IPS-11a (cell line): Measurements from ENCODE around the gene HSPA12A.

ENCODE experiments used
- H3K4me3 ChIP-seq: one replicate; pipeline ENCODE4 v1.5.1; 2013; ENCODE audit warnings: low read depth, low read length, control low read depth

The HSPA12A gene

GRCh38 chr10:116742367-116743265, at the start of gene HSPA12A:
Gene HSPA12A (minus strand): TSS chr10:116742566. CDS start chr10:116742469, 97 bp downstream.
- peak within 1 kb of the TSS; percentile 56 for H3K4me3 ChIP-seq

- H3K4me3 ChIP-seq: no peak overlapping the region
Measured at GRCh38 chr10:116791241-116791640, 48.9 kb upstream of the HSPA12A start.

GRCh38 chr10:116787893-116788665, 45.7 kb upstream of the HSPA12A start:
- H3K4me3 ChIP-seq: no peak overlapping the region

GRCh38 chr10:116787053-116787659, 44.8 kb upstream of the HSPA12A start:
- no peak overlapping the region for H3K4me3 ChIP-seq

GRCh38 chr10:116785867-116786266, 43.5 kb upstream of the HSPA12A start:
- no peak overlapping the region for H3K4me3 ChIP-seq

GRCh38 chr10:116785282-116785681, 42.9 kb upstream of the HSPA12A start:
- H3K4me3 ChIP-seq: no peak overlapping the region

- H3K4me3 ChIP-seq: no peak overlapping the region
Measured at GRCh38 chr10:116784651-116785050, 42.3 kb upstream of the HSPA12A start.

GRCh38 chr10:116784035-116784434, 41.7 kb upstream of the HSPA12A start:
- no peak overlapping the region for H3K4me3 ChIP-seq

GRCh38 chr10:116783011-116783655, 40.8 kb upstream of the HSPA12A start:
- H3K4me3 ChIP-seq: no peak overlapping the region

- H3K4me3 ChIP-seq: no peak overlapping the region
Measured at GRCh38 chr10:116781370-116781884, 39.1 kb upstream of the HSPA12A start.

GRCh38 chr10:116780691-116781205, 38.4 kb upstream of the HSPA12A start:
- no peak overlapping the region for H3K4me3 ChIP-seq

GRCh38 chr10:116779076-116779687, 36.8 kb upstream of the HSPA12A start:
- no peak overlapping the region for H3K4me3 ChIP-seq

- H3K4me3 ChIP-seq: no peak overlapping the region
Measured at GRCh38 chr10:116777006-116777405, 34.6 kb upstream of the HSPA12A start.

GRCh38 chr10:116775488-116776400, 33.4 kb upstream of the HSPA12A start:
- H3K4me3 ChIP-seq: no peak overlapping the region

- H3K4me3 ChIP-seq: no peak overlapping the region
Measured at GRCh38 chr10:116774728-116775151, 32.4 kb upstream of the HSPA12A start.

GRCh38 chr10:116772909-116773705, 30.7 kb upstream of the HSPA12A start:
- H3K4me3 ChIP-seq: no peak overlapping the region

- H3K4me3 ChIP-seq: no peak overlapping the region
Measured at GRCh38 chr10:116771959-116772585, 29.7 kb upstream of the HSPA12A start.
